ENCODE data around the gene FMR1NB. TPM values are rescaled to one million over a fixed set of nuclear protein-coding genes. Genes with fewer than 3 reads are reported as not detected.
A peak's percentile ranks its signal among the peaks of the same experiment; 100 is the strongest.

The FMR1NB gene
- total and polyA plus RNA-seq, 2 of the 13 experiments (the other 11 are each of a cell fraction or from before 2014, with no cell fraction given) = not detected

- DNase-seq (ENCODE audit: low spot score) (peak; percentile 61), FAIRE-seq (peak; percentile 37), ATAC-seq (peak; percentile 61)
- no peaks in the 10 kb centered on the region for H3K79me2 ChIP-seq (ENCODE audit: insufficient read depth, low read length)
- H2AFZ ChIP-seq (ENCODE audit: low read length) = no peak overlapping the region
- no TSS peak for BruUV-seq (replicated peaks)
- ChIA-PET POLR2A (no interaction called here), CTCF (ENCODE audit: low intra/inter-chr PET ratio, low total read pairs) (no interaction called here)
- H3K27ac ChIP-seq (ENCODE audit: extremely low read length, insufficient read depth, low read length) = no peak overlapping the region
- 0% methylated on average over 1 of the region's 1 CpG for WGBS (ENCODE audit: low lambda C conversion rate)
- in situ Hi-C loops (cut with HindIII; ENCODE audit: extremely low pct_ligation_motif_present, low pct_unique_long_range_greater_than_20kb) = no loop called here
- no peak overlapping the region for H3K9ac ChIP-seq (ENCODE audit: insufficient read depth, low read depth, low read length)
- H3K4me1 ChIP-seq (ENCODE audit: insufficient read depth, low read length) = peaks cover 30% of the 10 kb centered on the region
- H3K9me3 ChIP-seq (ENCODE audit: low read length) = no peaks in the 10 kb centered on the region
- no peaks in the 10 kb centered on the region for H4K20me1 ChIP-seq (ENCODE audit: insufficient read depth, low read length)
- intact Hi-C loops (cut with micrococcal nuclease; ENCODE audit: unreplicated experiment) = no loop called here
- H3K27me3 ChIP-seq (ENCODE audit: control insufficient read depth in 1 of 2, insufficient read depth in 2 of 2, low read length in 2 of 2) = no peaks in the 10 kb centered on the region
- no peak overlapping the region for H3K4me3 ChIP-seq (replicated peaks in 1 of 3; ENCODE audit: insufficient read depth in 1 of 3, low read depth in 2 of 3, low read length in 3 of 3)
- H3K36me3 ChIP-seq (replicated peaks in 1 of 2; ENCODE audit: control insufficient read depth in 1 of 2, insufficient read depth in 2 of 2, low read length in 2 of 2) = peaks cover 0 to 6% of the 10 kb centered on the region in 2 experiments; a peak in 1 of 5 replicates
- no peak overlapping the region for H3K4me2 ChIP-seq (ENCODE audit: low read depth, low read length)
- TF ChIP-seq HNRNPUL1 (IDR thresholded peaks at IDR 0.05; ENCODE audit: low read depth, low read length) = 0 out of 2 replicates have a peak, but pooled peaks have one; percentile 39
- no peak for TF ChIP-seq ZBTB46 (CRISPR knock-in tag; IDR thresholded peaks at IDR 0.05; ENCODE audit: borderline replicate concordance)
- peak; percentile 66; the same call in 1 of the 2 replicates for TF ChIP-seq GATAD2A (CRISPR knock-in tag; IDR thresholded peaks at IDR 0.05)
- TF ChIP-seq ZNF737 (CRISPR knock-in tag; IDR thresholded peaks at IDR 0.05; ENCODE audit: borderline replicate concordance) = no peak
- TF ChIP-seq ISL2 (CRISPR knock-in tag; IDR thresholded peaks at IDR 0.05) = peak; percentile 41; the same call in 1 of the 2 replicates
- TF ChIP-seq CEBPB (IDR thresholded peaks at IDR 0.05; ENCODE audit: borderline replicate concordance, low read depth, low read length) = peak; percentile 88
- TF ChIP-seq EP300 (IDR thresholded peaks at IDR 0.05; ENCODE audit: low read depth in 2 of 2, low read length in 2 of 2) = peak in 1 of 2 experiments; percentile 66; a peak in 2 of 4 replicates
- TF ChIP-seq EP300 (CRISPR knock-in tag; IDR thresholded peaks at IDR 0.05; ENCODE audit: borderline replicate concordance) = no peak
- peak; percentile 88 for TF ChIP-seq ZBTB40 (IDR thresholded peaks at IDR 0.05)
- TF ChIP-seq ZBTB40 (CRISPR knock-in tag; IDR thresholded peaks at IDR 0.05) = peak; percentile 89; the same call in 1 of the 2 replicates
- TF ChIP-seq EHMT2 (IDR thresholded peaks at IDR 0.05; ENCODE audit: borderline replicate concordance, low read depth, low read length) = peak; percentile 30; the same call in 1 of the 2 replicates
- TF ChIP-seq, protein P1, sequence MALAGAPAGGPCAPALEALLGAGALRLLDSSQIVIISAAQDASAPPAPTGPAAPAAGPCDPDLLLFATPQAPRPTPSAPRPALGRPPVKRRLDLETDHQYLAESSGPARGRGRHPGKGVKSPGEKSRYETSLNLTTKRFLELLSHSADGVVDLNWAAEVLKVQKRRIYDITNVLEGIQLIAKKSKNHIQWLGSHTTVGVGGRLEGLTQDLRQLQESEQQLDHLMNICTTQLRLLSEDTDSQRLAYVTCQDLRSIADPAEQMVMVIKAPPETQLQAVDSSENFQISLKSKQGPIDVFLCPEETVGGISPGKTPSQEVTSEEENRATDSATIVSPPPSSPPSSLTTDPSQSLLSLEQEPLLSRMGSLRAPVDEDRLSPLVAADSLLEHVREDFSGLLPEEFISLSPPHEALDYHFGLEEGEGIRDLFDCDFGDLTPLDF (CRISPR knock-in tag; IDR thresholded peaks at IDR 0.05) = no peak
Measured at GRCh38 chrX:147950352-147950751, 30.8 kb upstream of the FMR1NB start.
